Measurements from ENCODE around the gene FOXRED2.
A peak's percentile ranks its signal among the peaks of the same experiment; 100 is the strongest.

Gene FOXRED2

DNA sequence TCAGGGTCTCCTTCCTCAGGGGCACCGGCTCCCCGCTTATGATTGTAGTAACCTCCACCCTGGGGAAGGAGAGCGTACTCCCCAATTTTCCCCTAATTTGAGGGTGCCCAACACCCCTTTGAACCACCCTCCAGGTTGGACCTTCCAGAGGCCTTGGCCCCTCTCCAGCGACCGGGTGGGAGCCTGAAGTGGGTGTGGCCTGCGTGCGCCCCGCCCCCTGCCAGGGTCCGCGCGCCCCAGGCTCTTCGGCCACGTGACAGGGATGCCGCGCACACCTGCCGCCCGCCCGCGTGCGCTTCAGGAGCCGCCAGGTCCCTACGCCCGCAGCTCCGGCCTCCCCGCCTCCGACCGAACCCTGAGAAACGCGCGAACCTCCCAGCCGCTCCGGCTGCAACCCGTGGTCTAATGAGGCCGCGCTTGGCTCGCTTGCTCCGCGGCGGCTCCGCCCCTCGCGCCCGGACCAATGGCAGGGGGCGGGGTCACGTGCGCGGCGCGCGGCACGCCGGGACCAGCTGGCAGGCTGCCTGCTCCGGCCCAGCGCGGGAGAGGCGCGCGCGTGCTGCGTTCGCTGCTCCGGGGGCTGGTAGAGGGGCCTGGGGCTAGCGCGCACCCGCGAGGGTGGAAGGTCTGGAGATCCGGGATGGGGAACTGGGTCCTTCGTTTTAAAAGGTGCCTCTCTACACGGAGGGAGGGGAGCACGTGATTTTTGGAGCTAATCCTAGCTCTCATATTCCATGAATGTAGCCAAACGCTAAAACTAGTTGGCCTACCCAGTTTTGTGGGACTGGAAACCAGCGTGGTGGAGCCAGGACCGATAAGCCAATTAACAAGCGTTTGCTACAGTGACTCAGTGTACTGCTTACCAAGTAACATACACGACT lies at the start of gene FOXRED2:
Gene FOXRED2 (minus strand): TSS at position 404 of the 881 bp plus-strand sequence. CDS start 618 bp downstream, outside the sequence.
- TF ChIP-seq, protein P1, sequence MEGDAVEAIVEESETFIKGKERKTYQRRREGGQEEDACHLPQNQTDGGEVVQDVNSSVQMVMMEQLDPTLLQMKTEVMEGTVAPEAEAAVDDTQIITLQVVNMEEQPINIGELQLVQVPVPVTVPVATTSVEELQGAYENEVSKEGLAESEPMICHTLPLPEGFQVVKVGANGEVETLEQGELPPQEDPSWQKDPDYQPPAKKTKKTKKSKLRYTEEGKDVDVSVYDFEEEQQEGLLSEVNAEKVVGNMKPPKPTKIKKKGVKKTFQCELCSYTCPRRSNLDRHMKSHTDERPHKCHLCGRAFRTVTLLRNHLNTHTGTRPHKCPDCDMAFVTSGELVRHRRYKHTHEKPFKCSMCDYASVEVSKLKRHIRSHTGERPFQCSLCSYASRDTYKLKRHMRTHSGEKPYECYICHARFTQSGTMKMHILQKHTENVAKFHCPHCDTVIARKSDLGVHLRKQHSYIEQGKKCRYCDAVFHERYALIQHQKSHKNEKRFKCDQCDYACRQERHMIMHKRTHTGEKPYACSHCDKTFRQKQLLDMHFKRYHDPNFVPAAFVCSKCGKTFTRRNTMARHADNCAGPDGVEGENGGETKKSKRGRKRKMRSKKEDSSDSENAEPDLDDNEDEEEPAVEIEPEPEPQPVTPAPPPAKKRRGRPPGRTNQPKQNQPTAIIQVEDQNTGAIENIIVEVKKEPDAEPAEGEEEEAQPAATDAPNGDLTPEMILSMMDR (IDR thresholded peaks at IDR 0.05; ENCODE audit: insufficient read depth, low read length, missing control alignments): no peak
- CTCF ChIA-PET: interaction anchor here (0.6 to 1.2 kb wide), 3 partner anchors 9 to 269 kb away, joined by 3 to 5 read pairs (median 3); partner anchors contain the start of gene IFT27
- POLR2A ChIA-PET: interaction anchor here (0.6 to 1.2 kb wide), 5 partner anchors 8 to 350 kb away, joined by 3 to 6 read pairs (median 3); partner anchors contain the start of gene EIF3D
- H3K4me3 ChIP-seq (ENCODE audit: low read depth, low read length): peak within 1 kb of the TSS; percentile 61
- no peak for DNase-seq (ENCODE audit: low read depth, low spot score)

DNA sequence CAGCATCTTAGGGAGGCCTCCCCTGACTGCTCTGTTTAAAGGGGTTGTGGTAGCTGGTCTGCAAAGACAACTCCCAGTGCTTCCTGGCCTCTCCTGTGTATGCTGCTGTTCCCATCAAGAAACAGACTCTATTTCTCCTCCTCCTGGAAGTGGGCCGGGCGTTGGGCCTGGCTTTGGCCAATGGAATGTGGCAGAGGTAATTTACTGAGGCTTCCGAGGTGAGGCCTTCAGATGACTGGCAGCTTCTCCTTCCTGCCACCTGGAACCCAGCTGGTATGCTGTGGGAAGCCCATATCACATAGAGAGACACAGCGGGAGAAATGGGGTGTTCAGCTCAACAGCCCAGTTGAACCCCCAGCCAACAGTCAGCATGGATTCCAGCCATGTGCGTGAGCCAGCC lies 47.3 kb upstream of the FOXRED2 start:
- TF ChIP-seq, protein P1 (IDR thresholded peaks at IDR 0.05; ENCODE audit: insufficient read depth, low read length, missing control alignments): no peak
- no peak overlapping the region for H3K4me3 ChIP-seq (ENCODE audit: low read depth, low read length)
- CTCF ChIA-PET: interaction anchor here (1.7 to 2.9 kb wide), 3 partner anchors 8 to 302 kb away, joined by 3 to 13 read pairs (median 5); no protein-coding TSS in a partner anchor
- no peak for DNase-seq (ENCODE audit: low read depth, low spot score)
- POLR2A ChIA-PET: no interaction called here

DNA sequence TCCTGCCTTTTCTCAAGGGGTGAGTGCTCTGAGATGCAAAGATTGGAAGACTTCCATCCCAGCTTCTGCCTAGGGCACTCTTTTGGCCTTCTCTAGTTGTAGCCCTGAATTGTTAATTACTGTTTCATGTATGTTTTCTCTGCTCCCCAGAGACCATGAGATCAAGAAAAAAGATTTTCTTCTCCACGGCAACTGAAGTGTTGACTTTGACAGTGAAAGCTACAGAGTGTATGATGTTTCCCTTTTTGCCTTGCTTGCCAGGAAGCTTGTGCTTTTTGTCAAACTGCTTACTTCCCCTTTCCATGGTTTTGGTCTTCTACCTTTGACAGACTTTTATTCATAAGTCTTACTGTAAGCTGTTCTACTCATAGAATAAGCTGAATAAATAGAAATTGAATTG lies 45.4 kb upstream of the FOXRED2 start:
- no peak for DNase-seq (ENCODE audit: low read depth, low spot score)
- H3K4me3 ChIP-seq (ENCODE audit: low read depth, low read length): no peak overlapping the region
- TF ChIP-seq, protein P1 (IDR thresholded peaks at IDR 0.05; ENCODE audit: insufficient read depth, low read length, missing control alignments): no peak
- CTCF ChIA-PET: interaction anchor here (0.6 to 2.8 kb wide), 5 partner anchors 9 to 305 kb away, joined by 3 to 18 read pairs (median 5); no protein-coding TSS in a partner anchor
- POLR2A ChIA-PET: interaction anchor here (0.9 kb wide), 1 partner anchor 223 kb away, joined by 5 read pairs; no protein-coding TSS in a partner anchor

DNA sequence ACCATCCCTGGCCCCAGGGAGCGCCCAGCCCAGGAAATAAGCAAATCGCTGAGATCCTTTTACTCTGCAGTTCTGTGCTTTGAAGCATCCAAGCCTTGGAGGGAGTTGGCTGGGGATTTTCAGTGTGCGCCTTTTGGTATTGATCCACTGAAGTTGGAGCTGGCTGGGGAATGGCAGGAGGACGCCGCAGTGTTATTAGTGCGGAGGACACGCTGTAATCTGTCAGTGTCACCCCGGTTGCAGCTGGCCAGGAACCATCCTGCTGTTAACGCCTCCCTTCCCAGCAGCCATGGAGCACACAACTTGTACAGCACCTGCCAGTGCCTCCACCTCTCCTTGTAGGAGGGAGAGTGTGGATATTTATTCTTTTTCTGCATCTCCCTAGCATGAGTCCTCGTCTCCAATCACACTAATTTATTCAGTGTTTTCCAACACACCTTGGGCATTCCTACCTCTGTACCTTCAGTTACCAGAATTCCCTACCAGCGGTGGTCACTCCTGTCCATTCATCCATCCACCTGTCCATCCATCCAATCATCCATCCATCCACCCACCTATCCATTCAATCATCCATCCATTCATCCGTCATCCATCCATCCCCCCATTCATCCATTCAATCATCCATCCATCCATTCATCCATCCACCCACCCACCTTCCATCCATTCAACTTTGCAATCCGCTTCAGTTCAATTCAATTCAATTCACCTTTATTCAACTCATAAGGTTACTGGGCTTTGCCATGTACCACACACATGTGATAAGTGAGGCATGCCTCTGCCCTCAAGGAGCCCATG lies 44.1 kb upstream of the FOXRED2 start:
- DNase-seq (ENCODE audit: low read depth, low spot score): no peak
- ChIA-PET CTCF (interaction anchor here (2.1 to 2.8 kb wide), 2 partner anchors 223 to 306 kb away, joined by 10 to 18 read pairs; no protein-coding TSS in a partner anchor), POLR2A (no interaction called here)
- H3K4me3 ChIP-seq (ENCODE audit: low read depth, low read length): no peak overlapping the region
- TF ChIP-seq, protein P1 (IDR thresholded peaks at IDR 0.05; ENCODE audit: insufficient read depth, low read length, missing control alignments): no peak

DNA sequence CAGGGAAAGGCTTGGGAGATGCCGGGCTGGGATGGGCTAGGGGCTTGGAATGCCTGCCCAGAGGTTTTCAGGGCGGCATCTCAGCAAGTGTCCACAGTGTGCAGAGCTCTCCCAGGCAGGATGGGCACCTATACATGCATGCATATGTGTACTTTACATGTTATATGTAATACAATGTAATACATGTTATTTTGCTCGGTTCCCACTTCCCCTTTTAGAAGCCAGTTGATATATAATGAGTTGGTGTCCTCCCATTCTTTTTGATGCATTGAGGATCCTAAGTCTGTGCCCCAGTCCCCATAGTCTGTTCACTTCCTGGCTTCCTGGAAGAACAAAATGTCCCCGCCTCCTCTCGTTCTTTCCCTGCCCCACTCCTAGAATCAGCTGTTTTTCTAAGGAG lies 42.2 kb upstream of the FOXRED2 start:
- H3K4me3 ChIP-seq (ENCODE audit: low read depth, low read length): no peak overlapping the region
- DNase-seq (ENCODE audit: low read depth, low spot score): no peak
- CTCF ChIA-PET: interaction anchor here (0.9 to 1.9 kb wide), 3 partner anchors 225 to 307 kb away, joined by 3 to 9 read pairs (median 4); no protein-coding TSS in a partner anchor
- TF ChIP-seq, protein P1 (IDR thresholded peaks at IDR 0.05; ENCODE audit: insufficient read depth, low read length, missing control alignments): no peak
- POLR2A ChIA-PET: no interaction called here
